ENCODE results near the gene OR5F1.

The OR5F1 gene

GRCh38 chr11:55956521-55956920 lies 37.9 kb downstream of the OR5F1 start:
- Histone ChIP-seq H3K18ac (ENCODE audit: low read length) (no peak overlapping the region), H3K23ac (ENCODE audit: low read depth, low read length, poor library complexity) (no peak overlapping the region), H3K14ac (ENCODE audit: low read length) (no peak overlapping the region), H3K9me3 (replicated peaks in 1 of 2; ENCODE audit: control insufficient read depth in 2 of 2, insufficient read depth in 1 of 2, low read depth in 1 of 2, low read length in 2 of 2) (no peaks in the 10 kb centered on the region), H2BK12ac (ENCODE audit: low read length) (no peak overlapping the region), H3K9ac (ENCODE audit: low read depth, low read length, poor library complexity) (no peak overlapping the region), H3K4ac (ENCODE audit: low read length) (no peak overlapping the region), H2AK5ac (ENCODE audit: low read depth, low read length) (no peak overlapping the region), H4K8ac (ENCODE audit: low read depth, low read length) (no peak overlapping the region), H3K27ac (replicated peaks; ENCODE audit: low read length) (no peak overlapping the region), H2BK5ac (ENCODE audit: low read length) (no peak overlapping the region), H2AFZ (ENCODE audit: low read length) (no peak overlapping the region), H3K4me3 (ENCODE audit: low read length in 2 of 2) (no peak overlapping the region), H3K79me1 (ENCODE audit: low read depth, low read length) (no peaks in the 10 kb centered on the region), H3K4me1 (ENCODE audit: control insufficient read depth in 2 of 2, insufficient read depth in 1 of 2, low read depth in 1 of 2, low read length in 2 of 2) (no peaks in the 10 kb centered on the region), H3K36me3 (replicated peaks in 1 of 2; ENCODE audit: control insufficient read depth in 2 of 2, insufficient read depth in 2 of 2, low read length in 2 of 2) (no peaks in the 10 kb centered on the region), H2BK120ac (ENCODE audit: low read depth, low read length) (no peak overlapping the region), H3K4me2 (ENCODE audit: insufficient read depth, low read length, poor library complexity, severe bottlenecking) (no peak overlapping the region), H3K27me3 (ENCODE audit: control insufficient read depth in 3 of 3, insufficient read depth in 3 of 3, low read depth in 1 of 3, low read length in 3 of 3) (no peaks in the 10 kb centered on the region), H4K91ac (ENCODE audit: low read depth, low read length, poor library complexity) (no peak overlapping the region), H2BK15ac (ENCODE audit: low read length) (no peak overlapping the region)
- no peak for DNase-seq (ENCODE audit: low spot score)
- no CpG with 5 or more reads among the region's 4 CpGs for WGBS, 2 donors (ENCODE audit: extremely low coverage in 2 of 2, insufficient read length in 2 of 2, insufficient replicate concordance in 1 of 2)

GRCh38 chr11:55949330-55949729 lies 45.1 kb downstream of the OR5F1 start:
- no peak overlapping the region for H3K4me3 ChIP-seq (ENCODE audit: low read length in 2 of 2)

More at GRCh38 chr11:55949330-55949729, 45.1 kb downstream of the OR5F1 start:
- H3K79me1 ChIP-seq (ENCODE audit: low read depth, low read length): no peaks in the 10 kb centered on the region
- H3K36me3 ChIP-seq (replicated peaks in 1 of 2; ENCODE audit: control insufficient read depth in 2 of 2, insufficient read depth in 2 of 2, low read length in 2 of 2): no peaks in the 10 kb centered on the region
- H2BK5ac ChIP-seq (ENCODE audit: low read length): no peak overlapping the region
- no peak overlapping the region for H3K14ac ChIP-seq (ENCODE audit: low read length)
- no peak overlapping the region for H4K91ac ChIP-seq (ENCODE audit: low read depth, low read length, poor library complexity)
- DNase-seq (ENCODE audit: low spot score): no peak
- H3K4me2 ChIP-seq (ENCODE audit: insufficient read depth, low read length, poor library complexity, severe bottlenecking): no peak overlapping the region
- no peak overlapping the region for H2BK12ac ChIP-seq (ENCODE audit: low read length)
- no peak overlapping the region for H2AFZ ChIP-seq (ENCODE audit: low read length)
- no CpG with 5 or more reads among the region's 4 CpGs for WGBS, 2 donors (ENCODE audit: extremely low coverage in 2 of 2, insufficient read length in 2 of 2, insufficient replicate concordance in 1 of 2)
- H4K8ac ChIP-seq (ENCODE audit: low read depth, low read length): no peak overlapping the region
- no peaks in the 10 kb centered on the region for H3K9me3 ChIP-seq (replicated peaks in 1 of 2; ENCODE audit: control insufficient read depth in 2 of 2, insufficient read depth in 1 of 2, low read depth in 1 of 2, low read length in 2 of 2)
- H3K18ac ChIP-seq (ENCODE audit: low read length): no peak overlapping the region
- no peak overlapping the region for H2BK120ac ChIP-seq (ENCODE audit: low read depth, low read length)
- H3K27me3 ChIP-seq (ENCODE audit: control insufficient read depth in 3 of 3, insufficient read depth in 3 of 3, low read depth in 1 of 3, low read length in 3 of 3): no peaks in the 10 kb centered on the region
- no peak overlapping the region for H2BK15ac ChIP-seq (ENCODE audit: low read length)
- H3K9ac ChIP-seq (ENCODE audit: low read depth, low read length, poor library complexity): no peak overlapping the region
- H3K4me1 ChIP-seq (ENCODE audit: control insufficient read depth in 2 of 2, insufficient read depth in 1 of 2, low read depth in 1 of 2, low read length in 2 of 2): peaks cover 0 to 2% of the 10 kb centered on the region in 2 donors
- H3K23ac ChIP-seq (ENCODE audit: low read depth, low read length, poor library complexity): no peak overlapping the region
- no peak overlapping the region for H3K27ac ChIP-seq (replicated peaks; ENCODE audit: low read length)
- H3K4ac ChIP-seq (ENCODE audit: low read length): no peak overlapping the region
- H2AK5ac ChIP-seq (ENCODE audit: low read depth, low read length): no peak overlapping the region
